IPS-11a (cell line): Measurements from ENCODE around the gene NEDD8.
"Not testable (repeated sequence)": the region's sequence is repeated elsewhere in the genome, so short reads cannot be mapped to it uniquely, and the experiment has no call there.

ENCODE experiments used
- H3K4me3 ChIP-seq: one replicate; pipeline ENCODE4 v1.5.1; 2013; ENCODE audit warnings: low read depth, low read length, control low read depth

NEDD8 gene

GRCh38 chr14:24249230-24250021, 17.3 kb upstream of the NEDD8 start:
- no peak overlapping the region for H3K4me3 ChIP-seq

GRCh38 chr14:24247422-24247821, 15.3 kb upstream of the NEDD8 start:
- no peak overlapping the region for H3K4me3 ChIP-seq

GRCh38 chr14:24246765-24247212, 14.6 kb upstream of the NEDD8 start:
- no peak overlapping the region for H3K4me3 ChIP-seq

DNA sequence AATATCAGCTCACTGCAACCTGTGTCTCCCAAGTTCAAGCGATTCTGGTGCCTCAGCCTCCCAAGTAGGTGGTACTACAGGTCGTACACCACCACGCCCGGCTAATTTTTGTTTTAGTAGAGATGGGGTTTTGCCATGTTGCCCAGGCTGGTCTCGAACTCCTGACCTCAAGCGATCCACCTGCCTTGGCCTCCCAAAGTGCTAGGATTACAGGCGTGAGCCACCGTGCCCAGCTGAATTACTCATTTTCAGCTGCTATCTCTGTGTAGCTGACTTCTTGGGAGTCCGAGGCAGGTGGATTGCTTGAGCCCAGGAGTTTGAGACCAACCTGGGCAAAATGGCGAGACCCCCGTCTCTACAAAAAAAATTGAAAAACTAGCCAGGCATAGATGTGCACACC, 13.2 kb upstream of the NEDD8 start:
- not testable (repeated sequence) for H3K4me3 ChIP-seq

DNA sequence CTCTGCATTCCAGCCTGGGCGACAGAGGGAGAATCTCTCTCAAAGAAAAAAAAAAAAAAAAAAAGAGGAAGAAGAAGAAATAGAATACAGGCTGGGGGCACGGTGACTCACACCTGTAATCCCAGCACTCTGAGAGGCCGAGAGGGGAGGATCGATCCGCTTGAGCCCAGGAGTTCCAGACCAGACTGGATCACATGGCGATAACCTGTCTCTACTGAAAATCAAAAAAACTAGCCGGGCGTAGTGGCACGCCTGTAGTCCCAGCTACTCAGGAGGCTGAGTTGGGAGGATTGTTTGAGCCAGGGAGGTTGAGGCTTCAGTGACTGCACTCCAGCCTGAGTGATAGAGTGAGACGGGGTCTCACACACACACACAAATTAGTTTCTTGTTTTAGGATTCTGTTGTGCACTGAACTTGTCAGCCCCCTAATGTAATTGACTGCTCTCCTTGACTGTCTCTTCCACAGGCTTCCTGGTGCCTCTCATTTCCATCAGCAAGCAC, 11.2 kb upstream of the NEDD8 start:
- H3K4me3 ChIP-seq: peak overlapping the region; percentile 0

GRCh38 chr14:24241829-24242443, 9.8 kb upstream of the NEDD8 start:
- H3K4me3 ChIP-seq: peak overlapping the region; percentile 89

DNA sequence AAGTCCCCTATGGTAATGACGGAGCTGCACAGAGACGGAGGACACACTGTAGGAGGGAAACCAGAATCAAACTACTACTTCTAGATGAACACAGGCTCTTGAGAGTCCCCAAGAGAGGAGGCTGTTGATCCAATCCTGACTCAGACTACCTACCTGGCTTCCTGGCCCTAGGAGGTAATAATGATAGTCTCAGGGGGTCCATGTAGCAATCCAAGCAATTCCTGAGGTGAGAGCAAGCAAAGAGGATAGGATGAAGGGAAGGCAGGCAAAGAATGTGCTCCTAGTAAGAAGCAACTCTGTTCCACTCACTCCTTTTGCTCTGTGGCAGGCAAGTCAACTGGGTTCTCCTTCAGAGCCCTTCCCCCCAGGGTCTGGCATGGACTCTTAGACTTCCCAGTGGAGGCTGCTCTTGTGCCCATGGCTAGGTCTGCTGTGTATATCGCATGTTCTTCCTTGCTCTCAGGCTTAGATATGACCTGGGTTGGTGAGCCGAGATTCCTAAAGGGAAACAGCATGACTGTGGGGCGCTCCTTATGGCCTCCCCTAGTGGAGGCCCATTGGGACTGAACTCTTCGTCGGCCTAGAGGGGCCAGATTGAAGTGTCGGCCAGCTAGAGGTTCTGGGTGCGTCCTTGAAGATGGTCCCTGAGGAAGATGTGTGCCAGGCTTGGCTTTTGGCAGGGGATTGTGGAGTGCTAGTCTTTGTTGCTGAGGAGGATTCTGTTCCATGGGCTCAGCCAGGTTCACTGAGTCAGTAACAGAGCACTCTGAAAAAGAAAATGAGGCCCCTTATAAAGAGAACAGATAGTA, 8.1 kb upstream of the NEDD8 start:
- no peak overlapping the region for H3K4me3 ChIP-seq

DNA sequence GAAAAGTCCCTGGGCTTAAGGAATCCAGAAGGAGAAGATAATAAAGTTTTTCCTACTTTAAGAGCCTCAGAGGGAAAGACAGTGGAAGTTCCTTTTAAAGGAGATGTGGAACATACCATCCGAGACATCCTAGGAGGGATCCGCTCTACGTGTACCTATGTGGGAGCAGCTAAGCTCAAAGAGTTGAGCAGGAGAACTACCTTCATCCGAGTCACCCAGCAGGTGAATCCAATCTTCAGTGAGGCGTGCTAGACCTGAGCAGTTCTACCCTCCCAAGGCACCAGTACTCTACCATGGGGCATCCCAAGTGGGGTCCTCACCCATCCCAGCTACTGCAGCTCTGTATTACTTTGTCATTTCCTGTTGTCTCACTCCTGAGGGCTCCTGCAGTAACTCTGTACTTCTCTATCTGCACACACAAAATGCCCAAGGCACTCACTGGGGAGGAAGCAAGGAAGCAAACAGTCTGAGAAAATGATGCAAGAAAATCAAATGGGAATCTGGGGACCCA, 6.4 kb upstream of the NEDD8 start:
- H3K4me3 ChIP-seq: no peak overlapping the region

DNA sequence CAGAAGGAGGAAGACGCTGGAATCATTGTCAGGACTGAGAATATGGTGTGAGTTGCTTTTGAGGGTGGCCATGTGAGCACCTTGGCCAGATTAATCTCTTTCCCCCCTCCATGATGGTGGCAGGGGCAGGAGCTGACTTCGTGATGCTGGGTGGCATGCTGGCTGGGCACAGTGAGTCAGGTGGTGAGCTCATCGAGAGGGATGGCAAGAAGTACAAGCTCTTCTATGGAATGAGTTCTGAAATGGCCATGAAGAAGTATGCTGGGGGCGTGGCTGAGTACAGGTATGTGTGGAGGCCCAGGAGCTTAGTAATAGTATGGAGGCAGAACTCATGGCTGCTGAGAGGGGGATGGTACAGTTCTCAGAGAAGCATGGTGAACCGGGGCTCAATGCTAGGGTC, 6.0 kb upstream of the NEDD8 start:
- H3K4me3 ChIP-seq: no peak overlapping the region

GRCh38 chr14:24237463-24237955, 5.3 kb upstream of the NEDD8 start:
- H3K4me3 ChIP-seq: no peak overlapping the region

DNA sequence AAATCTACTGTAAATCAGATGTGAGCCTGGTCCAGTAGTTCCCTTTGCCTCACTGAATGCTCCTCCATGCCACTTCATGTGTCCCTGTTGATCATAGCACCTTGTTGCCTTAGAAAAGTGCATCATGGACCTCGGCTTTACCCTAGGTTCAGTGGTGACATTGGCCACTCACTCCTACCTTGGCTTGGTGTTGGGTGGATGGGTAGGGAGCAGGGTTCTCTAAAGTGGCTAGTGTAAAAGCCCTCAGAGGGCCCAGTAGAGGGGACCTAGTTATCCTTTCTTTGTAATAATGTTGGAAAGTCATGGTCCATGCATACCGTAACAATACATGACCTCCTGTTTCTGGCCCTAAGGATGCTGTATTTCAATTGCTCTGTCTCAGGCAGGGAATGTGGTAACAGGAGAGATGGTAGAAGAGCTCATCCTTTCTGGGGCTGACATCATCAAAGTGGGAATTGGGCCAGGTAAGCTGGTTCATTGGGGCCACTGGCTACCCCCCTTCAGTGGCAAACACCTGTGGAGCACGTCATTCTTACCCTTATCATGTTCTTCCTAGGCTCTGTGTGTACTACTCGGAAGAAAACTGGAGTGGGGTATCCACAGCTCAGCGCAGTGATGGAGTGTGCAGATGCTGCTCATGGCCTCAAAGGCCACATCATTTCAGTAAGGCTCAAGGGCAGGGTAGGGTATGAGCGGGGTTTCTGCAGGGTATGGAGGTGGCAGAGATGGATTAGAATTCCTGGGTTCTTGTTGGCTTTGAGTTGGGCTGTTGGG, 4.7 kb upstream of the NEDD8 start:
- H3K4me3 ChIP-seq: no peak overlapping the region

DNA sequence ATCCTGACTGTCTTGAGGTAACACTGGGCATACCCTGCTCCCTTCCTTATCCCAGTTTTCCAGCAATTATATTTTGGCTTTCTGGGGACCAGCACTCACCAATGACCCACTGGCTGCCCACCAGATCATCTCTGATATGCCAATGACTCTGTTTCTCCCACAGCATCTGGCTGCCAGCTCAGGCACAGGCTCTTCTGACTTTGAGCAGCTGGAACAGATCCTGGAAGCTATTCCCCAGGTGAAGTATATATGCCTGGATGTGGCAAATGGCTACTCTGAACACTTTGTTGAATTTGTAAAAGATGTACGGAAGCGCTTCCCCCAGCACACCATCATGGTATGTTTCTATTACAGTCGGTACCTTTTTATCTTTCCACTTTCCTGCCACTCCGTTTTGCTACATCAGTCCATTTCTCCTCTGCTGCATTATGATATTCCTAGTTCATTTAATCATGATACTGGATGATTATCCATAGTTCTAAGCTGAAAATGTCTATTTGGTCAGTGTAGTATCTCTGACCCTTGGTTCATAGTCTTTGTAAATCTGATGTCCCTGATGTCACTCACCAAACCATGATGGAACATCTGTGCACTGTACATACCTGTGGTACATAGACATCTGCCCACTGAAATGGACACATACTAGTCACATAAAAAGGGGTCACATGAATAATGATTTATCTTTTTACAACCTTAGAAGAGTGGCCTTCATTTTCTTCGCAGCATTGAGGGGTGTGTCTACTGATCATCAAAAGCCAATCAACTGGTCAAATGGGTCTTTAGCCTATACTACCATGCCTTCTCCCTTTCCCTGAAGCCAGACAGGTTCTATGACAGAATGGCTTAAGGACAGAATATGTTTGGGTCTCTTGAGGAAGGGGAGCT, 3.9 kb upstream of the NEDD8 start:
- H3K4me3 ChIP-seq: no peak overlapping the region

DNA sequence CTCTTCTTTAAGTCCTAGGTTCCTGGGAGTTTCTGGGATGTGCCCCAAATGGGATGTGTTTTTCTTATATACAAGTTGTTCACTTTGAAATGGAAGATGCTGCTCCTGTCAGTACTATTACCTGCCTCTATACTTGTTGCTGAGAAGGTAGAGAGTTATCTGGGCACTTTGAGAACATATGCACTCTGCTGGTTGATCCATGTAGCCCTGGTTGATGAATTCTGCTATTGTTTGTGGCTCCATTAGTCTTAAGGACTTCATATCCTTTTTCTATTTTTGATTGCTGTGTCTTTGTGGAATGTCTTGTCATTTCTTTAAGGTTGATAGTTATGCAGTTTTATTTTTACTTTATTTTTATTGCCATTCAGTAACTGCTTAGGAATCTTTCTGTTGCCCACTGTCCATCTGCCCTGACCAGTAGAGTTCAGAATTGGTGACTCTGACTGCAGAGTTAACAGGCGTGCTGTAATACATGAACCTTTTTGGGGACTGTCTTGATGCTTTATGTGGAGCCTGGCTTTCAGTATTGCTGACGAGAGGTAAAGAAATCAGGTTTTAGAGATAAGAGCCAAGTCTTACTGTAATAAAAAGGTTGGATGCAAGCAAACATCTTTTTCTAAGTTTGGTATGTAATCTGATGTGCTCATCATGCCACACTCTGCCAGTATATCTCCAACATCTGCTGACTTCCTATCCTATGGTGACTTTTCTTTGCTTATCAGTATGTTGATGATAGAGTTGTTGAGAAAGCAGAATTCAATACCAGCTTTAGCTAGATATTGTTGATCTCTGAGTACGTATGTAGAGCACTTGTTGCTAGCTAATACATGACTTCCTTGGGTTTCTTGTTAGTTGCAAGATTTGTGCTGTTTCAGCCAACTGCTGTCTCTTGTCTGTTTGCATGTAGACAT, 2.2 kb upstream of the NEDD8 start:
- H3K4me3 ChIP-seq: no peak overlapping the region

DNA sequence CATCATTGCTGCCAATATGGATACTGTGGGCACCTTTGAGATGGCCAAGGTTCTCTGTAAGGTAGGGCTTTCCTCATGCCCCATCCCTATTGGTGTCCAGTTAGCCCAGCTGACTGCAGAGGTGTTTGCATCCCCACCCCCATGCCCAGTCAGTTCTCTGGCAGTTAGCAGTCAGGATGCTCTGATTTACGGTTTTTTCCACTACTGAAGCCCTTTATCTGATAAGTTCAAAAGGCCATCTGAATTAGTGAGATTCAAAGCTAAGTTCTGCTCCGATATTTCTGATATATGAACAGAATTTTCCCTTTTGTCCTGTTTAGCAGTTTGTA, 1.3 kb upstream of the NEDD8 start:
- peak overlapping the region; percentile 97 for H3K4me3 ChIP-seq

- peak within 1 kb of the TSS; percentile 97 for H3K4me3 ChIP-seq
These were observed 724 bp upstream of the NEDD8 start, which contains the start of gene GMPR2 for GRCh38 chr14:24232645-24233537. GMPR2 (plus strand) TSS chr14:24232929; CDS start chr14:24233254, 325 bp downstream.

DNA sequence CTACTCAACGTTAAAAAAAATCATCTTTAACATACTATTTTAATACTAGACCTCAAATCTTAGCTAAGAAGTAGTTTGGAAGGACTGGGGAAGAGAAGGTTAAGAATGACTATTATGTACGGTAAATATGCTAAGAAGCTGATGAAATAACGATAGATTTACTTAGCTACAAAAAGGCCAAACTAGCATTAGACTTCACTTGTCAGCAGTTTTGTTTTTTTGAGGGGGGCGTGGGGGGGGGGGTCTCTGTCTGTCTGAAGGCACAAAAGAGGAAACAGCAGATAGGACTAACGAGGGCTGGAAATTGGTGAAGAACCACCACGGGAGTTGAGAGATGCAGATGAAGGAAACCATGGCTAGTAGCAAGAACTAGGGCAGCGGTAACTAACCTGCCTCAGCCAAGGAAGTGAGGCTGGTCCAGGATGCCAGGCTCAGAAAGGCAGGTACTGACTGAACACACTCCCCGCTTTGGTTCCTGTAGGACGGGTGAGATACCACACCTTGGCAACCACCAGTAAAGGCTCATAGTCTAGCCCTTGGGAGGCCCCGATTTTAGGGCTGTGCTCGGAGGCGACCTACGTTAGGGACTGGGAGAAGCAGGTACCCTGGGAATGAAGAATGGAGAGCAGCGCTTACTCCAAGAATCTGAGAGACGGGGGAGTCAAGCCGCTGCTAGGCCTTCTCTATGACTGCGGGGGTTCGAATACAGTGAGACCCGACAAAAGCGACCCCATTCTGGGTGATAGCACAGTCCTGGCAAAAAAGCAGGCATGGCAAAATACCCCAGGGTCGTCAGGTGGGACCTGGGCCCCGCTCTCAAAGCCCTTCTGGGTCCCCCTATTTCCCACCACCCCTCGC, 675 bp downstream of the NEDD8 start:
- H3K4me3 ChIP-seq: peak overlapping the region; percentile 97
